Left kidney (tissue), 2 donors: ENCODE data around the gene ZFYVE1. TPM values are rescaled to one million over a fixed set of nuclear protein-coding genes. Genes with fewer than 3 reads are reported as not detected.

Source experiments
- DNase-seq: peaks from one replicate; pipeline ENCODE4 v3.0.0-alpha.2; 2013
- polyA plus RNA-seq: library from polyadenylated mRNA; unstranded; fragments of 120-200 nt; gene quantifications from one replicate; pipeline ENCODE4 v1.2.1, GENCODE V29; 2013; ENCODE audit not compliant: insufficient read length

ZFYVE1 gene
- polyA plus RNA-seq, 1 donor, result 20.0 TPM

GRCh38 chr14:72925171-72925759 lies 101.6 kb downstream of the ZFYVE1 start:
- no peak for DNase-seq

GRCh38 chr14:72924337-72924736 lies 102.6 kb downstream of the ZFYVE1 start:
- no peak for DNase-seq

- no peak for DNase-seq
Observed at GRCh38 chr14:72921396-72921795, 105.5 kb downstream of the ZFYVE1 start.

DNA sequence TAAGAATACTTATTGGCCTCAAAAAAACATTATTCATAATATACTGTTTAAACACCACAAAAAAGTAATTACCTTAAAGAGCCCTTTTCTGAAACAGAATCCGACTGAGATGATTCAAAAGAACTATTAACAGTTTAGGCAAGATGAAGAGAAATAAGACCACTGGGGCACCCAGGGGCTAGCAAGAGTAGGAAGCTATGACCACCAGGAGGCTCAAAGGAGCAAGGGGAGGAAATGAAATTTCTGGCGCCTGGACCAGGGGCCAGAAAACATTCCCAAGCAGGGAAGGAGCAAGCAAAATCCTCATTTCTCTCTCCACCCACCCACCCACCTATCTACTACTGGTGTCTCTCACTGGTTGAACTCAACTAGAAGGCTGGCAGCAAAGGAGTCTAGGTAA lies 106.9 kb downstream of the ZFYVE1 start:
- DNase-seq, result no peak

Other genes starting within 250 kb of the ZFYVE1 start
- 5.3 TPM for gene DPF3, start 133.0 kb downstream of the ZFYVE1 start, polyA plus RNA-seq
- 19.6 TPM for gene DCAF4, start 100.6 kb downstream of the ZFYVE1 start, polyA plus RNA-seq
- 227 TPM for gene RBM25, start 31.4 kb upstream of the ZFYVE1 start, polyA plus RNA-seq
- gene PSEN1, start 109.4 kb upstream of the ZFYVE1 start, polyA plus RNA-seq, result 73.9 TPM
- 38.4 TPM for gene PAPLN, start 210.4 kb upstream of the ZFYVE1 start, polyA plus RNA-seq